HG02642 (cell line): ENCODE measurements around the gene ASB4.
"Not testable (repeated sequence)": the region's sequence is repeated elsewhere in the genome, so short reads cannot be mapped to it uniquely, and the experiment has no call there.

Experiments
- ATAC-seq: cut with Tn5 transposase; IDR thresholded peaks from one replicate; pipeline ENCODE4 v1.9.1; 2021; ENCODE audit warnings: mild to moderate bottlenecking; ENCODE audit not compliant: unreplicated experiment, poor library complexity

Gene ASB4

GRCh38 chr7:95478272-95479037, 7.3 kb upstream of the ASB4 start:
- no peak for ATAC-seq

- peak; percentile 67 for ATAC-seq
Observed at GRCh38 chr7:95479992-95480624, 5.6 kb upstream of the ASB4 start.

GRCh38 chr7:95481271-95482165, 4.2 kb upstream of the ASB4 start:
- ATAC-seq, result no peak

DNA sequence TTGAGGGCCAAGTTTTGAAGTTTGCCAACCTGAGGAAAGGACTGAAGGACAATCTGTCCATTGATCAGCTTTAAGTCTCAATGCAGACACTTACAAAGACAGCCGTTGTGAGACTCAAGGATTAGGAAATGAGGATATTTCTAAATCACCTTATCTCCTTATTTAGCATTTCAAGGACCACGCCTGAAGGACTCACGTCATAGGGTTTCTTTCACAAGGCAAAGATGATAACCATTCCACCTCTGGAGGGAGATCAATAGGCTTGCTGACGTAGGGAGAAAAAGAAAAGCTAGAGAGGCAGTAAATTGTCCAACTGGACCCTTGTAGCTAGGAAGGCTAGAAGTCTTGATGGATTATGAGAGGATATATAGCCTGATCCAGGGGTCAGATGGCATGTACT, 3.3 kb upstream of the ASB4 start:
- ATAC-seq, result no peak

- no peak for ATAC-seq
Observed at GRCh38 chr7:95490231-95490762, 4.6 kb downstream of the ASB4 start.

- no peak for ATAC-seq
Observed at GRCh38 chr7:95491201-95491600, 5.5 kb downstream of the ASB4 start.

DNA sequence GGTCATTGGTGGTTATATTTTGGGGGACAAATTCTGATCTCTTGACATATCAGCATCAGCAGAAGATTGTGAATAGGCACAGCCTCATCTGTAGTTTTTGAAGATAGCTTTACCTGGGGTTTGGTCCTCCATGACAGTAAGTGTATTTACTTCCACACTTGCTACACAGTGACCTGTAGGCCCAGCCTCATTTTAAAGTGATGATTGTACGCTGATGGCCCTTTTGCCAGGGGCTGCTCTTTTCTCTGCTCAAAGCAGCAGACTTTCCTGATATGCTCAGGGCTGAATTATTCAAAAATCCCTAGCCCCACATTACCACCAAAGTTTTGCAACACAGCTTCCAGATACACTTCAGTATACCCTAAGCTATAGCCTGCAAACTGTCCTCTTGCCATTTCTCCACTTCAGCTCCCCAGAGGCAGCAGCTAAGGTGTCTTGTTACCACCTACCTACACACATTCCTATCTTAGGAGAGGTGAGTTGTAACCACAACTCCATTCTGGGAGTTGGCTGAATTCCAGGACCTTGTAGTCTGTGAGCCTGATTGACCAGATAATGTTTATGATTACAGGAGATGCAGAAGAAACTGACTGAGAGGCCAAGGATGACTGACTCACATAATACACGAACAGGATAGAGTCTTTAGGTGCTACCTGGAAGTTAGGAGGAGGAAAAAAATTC, 6.0 kb downstream of the ASB4 start:
- ATAC-seq, result no peak

DNA sequence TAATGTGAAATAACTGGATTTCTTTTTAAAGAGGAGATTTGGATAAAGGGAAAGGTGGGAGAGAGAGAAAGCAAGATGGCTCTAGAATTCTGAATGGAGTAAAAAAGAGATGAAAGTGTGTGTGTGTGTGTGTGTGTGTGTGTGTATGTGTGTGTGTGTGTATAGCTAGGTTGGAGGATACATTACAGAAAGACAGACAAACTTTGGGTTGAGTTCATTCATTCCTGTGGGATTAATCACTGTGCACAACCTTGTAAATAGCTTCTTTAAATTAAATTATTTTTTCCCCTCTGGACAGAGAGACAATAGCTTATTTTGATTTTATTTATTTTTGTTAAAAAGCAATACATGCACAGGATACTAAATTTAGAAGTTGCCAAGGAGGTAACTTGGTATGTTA, 7.5 kb downstream of the ASB4 start:
- no peak for ATAC-seq

DNA sequence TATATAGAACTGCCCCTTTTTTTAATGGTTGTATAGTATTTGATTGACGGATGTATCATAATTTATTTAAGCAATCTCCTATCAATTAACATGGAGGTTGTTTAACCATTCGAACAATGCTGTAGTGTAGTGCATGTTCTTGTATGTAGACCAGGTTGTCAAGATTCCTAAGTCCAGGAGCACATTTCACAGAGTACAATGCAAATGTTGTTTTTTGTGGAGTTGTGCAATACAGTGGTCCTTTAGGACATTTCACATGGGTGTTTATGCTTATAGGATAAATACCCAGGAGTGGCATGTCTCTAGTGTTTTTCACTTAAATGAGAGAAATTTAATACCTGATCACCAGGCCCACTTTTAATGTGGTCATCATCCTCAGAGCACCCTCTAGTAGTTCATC, 8.1 kb downstream of the ASB4 start:
- ATAC-seq, result no peak

DNA sequence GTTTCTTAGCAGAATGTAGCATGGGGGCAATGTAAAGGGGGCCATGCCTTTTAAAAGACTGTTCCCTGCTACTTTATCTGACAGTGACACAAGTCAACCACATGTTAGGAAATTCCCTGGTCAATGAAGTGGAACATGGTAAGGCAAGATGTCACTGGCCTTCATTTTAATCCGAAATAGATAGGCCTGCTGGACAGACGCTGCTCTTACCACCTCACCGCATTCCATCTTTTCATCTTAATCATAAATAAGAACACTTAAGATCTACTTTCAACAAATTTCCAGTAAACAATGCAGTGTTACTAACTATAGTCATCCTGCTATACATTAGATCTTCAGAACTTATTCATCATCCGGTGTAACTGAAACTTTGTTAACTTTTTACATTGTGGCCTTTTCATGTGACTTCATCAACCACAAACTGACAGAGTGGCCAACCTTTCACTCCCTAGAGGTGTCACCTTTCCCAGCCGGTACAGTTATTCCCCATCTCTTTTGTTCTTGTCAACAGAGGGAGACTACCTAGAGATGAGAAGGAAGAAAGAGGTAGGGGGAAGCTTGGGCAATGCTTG, 15.6 kb downstream of the ASB4 start:
- peak; percentile 93 for ATAC-seq

DNA sequence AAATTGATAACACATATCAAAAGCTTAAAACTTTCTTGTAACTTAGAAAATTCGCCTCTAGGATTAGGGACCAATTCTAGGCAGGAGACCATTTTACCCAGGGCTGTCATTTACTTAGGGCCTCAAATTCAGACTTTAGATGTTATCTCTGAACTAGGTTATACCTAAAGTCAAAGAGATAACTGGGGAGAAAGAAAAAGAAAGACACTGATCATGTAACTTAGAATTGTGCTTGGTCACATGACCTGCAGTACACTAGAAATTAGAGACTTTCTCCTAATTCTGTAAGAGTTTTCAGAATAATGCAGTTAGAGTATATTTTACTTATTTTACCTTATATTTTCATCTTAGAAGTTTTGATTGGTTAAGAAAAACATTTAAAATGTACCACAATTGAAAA, 16.7 kb downstream of the ASB4 start:
- ATAC-seq, result no peak

DNA sequence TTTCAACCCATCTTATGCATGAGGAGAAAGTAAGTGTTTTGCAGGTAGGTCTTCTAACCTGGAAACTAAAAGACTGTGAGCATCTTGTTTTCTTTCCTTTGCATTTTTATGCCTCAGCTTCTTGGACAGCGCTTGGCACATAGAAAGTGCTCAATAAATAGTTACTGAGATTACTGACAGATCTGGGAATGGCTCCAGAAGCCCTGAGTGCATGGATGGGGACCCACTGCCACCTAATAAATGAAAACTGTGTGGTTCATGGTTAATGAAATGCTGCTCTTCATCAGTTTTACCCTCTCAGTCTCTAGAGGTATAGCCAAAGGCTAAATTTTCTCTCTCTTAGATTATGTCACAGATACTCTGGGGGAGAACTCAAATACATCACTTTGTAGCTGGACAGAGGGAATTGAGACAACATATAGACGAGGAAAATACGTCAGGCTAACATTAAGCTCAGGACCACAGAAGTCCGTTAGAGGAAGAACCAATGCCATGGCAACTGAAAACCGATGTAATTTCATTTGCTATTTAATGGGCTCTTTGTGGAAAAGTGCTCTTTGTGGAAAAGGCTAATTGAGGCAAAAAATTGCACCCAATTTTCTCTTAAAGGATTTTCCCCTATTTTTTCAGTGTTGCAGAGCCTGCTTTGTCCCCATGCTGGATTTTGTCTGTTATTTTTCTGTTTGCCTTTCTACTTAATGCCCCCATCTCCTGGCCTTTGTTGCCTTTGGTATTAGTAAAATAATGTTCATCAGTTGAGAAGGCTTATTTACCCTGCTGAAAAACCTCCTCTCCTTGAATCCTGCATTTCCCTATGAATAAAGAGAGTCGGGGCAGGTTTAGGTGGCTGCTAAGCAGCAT, 17.8 kb downstream of the ASB4 start:
- ATAC-seq, result no peak

DNA sequence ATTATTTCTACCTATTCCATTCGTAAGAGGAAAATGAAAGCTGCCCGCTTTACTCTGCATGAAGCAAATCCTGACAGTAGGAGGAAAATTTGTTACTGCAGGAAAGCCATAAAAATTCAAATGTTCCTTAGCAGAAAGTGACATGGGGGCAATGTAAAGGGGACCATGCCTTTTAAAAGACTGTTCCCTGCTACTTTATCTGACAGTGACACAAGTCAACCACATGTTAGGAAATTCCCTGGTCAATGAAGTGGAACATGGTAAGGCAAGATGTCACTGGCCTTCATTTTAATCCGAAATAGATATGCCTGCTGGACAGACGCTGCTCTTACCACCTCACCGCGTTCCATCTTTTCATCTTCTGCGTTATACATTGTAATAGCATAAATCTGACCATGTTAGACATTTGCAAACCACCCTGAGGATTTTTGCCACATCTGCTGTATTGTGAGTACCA, 18.4 kb downstream of the ASB4 start:
- ATAC-seq, result not testable (repeated sequence)

- no peak for ATAC-seq
Observed at GRCh38 chr7:95508780-95509179, 23.0 kb downstream of the ASB4 start.

- peak; percentile 38 for ATAC-seq
Observed at GRCh38 chr7:95509199-95509598, 23.5 kb downstream of the ASB4 start.

DNA sequence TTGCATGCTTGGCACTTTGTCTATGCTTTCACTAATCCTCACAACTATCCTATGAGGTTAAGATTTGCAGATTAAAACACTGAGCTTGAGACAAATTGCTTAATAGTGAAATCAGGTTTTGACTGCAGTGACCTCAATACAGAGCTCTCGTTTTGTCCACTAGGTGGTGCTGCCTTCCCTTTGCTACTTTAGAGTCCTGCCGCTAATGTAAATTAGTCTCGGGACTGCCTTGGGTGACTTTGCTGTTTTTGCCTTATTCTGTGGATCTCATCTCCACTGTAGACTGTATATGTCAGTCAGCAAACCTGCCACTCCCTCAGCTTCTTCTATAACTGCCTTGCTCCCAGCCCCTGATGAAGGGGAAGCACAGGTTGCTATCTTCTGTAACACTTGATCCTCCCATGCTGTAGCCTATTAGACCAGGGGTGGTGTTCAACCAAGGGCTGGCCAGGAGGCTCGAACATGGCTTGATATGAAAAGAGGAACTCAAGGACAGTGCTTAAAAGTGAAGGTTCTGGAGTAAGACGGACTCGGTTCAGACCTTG, 26.0 kb downstream of the ASB4 start:
- peak; percentile 94 for ATAC-seq

- peak; percentile 75 for ATAC-seq
Observed at GRCh38 chr7:95517458-95517857, 31.7 kb downstream of the ASB4 start.

DNA sequence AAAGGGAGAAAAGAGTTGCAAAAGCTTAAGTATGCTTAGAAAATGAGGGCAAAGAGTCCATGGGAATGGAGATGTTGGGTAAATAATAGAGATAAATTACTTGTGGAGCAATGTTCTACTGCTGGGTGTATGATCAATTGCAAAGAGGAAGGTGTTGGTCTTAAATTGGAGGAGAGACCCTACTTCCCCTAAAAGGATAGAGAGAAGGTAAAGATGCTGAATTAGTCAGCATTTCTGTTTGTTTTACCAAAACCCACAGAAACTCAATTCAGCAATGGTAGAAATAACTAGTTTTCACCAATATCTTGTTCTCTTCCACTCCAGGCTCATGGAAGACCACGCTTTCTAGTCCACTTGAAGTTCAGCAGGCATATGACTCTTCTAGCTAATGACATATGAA, 32.1 kb downstream of the ASB4 start:
- ATAC-seq, result peak; percentile 32

GRCh38 chr7:95520136-95520535, 34.4 kb downstream of the ASB4 start:
- ATAC-seq, result no peak
